ENCODE results near the gene NEGR1. TPM values are rescaled to one million over a fixed set of nuclear protein-coding genes. Genes with fewer than 3 reads are reported as not detected.

The NEGR1 gene
- total and polyA plus RNA-seq, 7 donors = 1.3 to 10.2 (median 2.2) TPM

DNA sequence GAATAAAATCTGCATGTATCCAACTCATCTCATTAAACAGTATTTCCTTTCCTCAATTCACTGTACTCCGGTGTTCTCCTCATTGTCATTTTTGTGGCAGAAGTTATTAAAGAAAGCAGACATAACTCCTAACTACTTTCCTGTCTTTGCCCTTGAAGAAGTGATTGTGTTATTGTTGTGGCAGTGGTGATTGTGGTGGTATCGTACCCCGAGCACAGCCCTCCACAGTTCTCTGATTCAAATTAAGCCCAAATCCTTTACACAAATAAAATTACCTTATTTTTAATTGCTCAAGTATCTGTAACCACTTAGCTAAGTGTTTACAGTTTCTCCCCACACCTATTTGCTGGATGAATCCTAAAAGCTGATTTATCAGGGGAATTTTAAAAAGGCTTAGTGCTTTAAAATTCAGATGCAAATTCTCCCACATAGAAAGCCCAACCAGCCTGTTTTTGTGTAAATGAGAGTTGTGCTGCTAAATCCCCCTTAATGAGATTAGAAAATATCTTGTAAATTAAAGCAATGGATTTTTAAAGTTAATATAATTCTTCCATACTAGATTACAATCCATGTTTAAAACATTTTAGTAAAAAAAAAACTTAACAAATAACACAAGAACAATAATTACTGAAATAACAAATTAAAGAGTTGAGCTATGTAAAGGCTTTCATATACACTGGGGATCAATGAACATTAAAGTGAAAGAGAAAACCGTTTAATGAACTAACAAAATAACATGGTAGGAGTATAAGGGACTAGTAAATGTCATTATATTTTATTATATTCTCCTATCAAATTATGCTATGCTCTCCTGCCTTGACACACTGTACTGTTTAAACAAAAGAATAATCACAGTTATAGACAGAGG, 259.0 kb downstream of the NEGR1 start:
- intact Hi-C loops (cut with DNase I) = no loop called here
- Histone ChIP-seq H3K9me3 (no peaks in the 10 kb centered on the region), H3K27ac (no peak overlapping the region), H3K27me3 (ENCODE audit: insufficient read depth in 3 of 3, low read length in 2 of 3) (no peaks in the 10 kb centered on the region), H3K4me3 (no peak overlapping the region), H3K36me3 (ENCODE audit: insufficient read depth in 1 of 2, low read depth in 1 of 2) (no peaks in the 10 kb centered on the region), H3K4me1 (no peaks in the 10 kb centered on the region)
- WGBS, 3 donors = 55 to 67% (median 57%) methylated on average over 4 of the region's 4 CpGs
- DNase-seq = no peak
- no peak for ATAC-seq
- TF ChIP-seq, protein P1, sequence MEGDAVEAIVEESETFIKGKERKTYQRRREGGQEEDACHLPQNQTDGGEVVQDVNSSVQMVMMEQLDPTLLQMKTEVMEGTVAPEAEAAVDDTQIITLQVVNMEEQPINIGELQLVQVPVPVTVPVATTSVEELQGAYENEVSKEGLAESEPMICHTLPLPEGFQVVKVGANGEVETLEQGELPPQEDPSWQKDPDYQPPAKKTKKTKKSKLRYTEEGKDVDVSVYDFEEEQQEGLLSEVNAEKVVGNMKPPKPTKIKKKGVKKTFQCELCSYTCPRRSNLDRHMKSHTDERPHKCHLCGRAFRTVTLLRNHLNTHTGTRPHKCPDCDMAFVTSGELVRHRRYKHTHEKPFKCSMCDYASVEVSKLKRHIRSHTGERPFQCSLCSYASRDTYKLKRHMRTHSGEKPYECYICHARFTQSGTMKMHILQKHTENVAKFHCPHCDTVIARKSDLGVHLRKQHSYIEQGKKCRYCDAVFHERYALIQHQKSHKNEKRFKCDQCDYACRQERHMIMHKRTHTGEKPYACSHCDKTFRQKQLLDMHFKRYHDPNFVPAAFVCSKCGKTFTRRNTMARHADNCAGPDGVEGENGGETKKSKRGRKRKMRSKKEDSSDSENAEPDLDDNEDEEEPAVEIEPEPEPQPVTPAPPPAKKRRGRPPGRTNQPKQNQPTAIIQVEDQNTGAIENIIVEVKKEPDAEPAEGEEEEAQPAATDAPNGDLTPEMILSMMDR (IDR thresholded peaks at IDR 0.05) = no peak

DNA sequence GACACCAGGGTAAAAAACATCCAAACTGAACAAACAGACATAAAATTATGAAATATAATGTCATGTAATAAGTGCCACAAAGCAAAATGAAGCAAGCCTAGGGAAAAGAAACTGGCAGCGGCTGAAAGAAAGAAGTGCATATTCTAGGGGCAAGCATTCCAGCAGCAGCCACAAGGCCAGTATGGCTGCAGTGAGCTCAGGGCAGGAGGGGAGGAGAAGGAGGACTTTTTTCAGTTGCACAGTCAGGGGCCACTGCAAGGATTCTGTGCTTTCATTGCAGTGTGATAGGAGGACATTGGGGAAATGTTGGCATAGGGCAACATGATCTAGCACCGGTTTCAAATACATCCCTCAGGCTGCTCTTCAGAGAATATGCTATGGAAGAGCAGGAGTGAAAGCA, 263.8 kb downstream of the NEGR1 start:
- Histone ChIP-seq H3K9me3 (no peaks in the 10 kb centered on the region), H3K4me3 (no peak overlapping the region), H3K36me3 (ENCODE audit: insufficient read depth in 1 of 2, low read depth in 1 of 2) (no peaks in the 10 kb centered on the region), H3K4me1 (no peaks in the 10 kb centered on the region), H3K27ac (no peak overlapping the region), H3K27me3 (ENCODE audit: insufficient read depth in 3 of 3, low read length in 2 of 3) (no peaks in the 10 kb centered on the region)
- intact Hi-C loops (cut with DNase I) = no loop called here
- WGBS, 3 donors = 90 to 92% (median 92%) methylated on average over 2 of the region's 2 CpGs
- TF ChIP-seq, protein P1 (IDR thresholded peaks at IDR 0.05) = no peak
- no peak for ATAC-seq
- DNase-seq = no peak

DNA sequence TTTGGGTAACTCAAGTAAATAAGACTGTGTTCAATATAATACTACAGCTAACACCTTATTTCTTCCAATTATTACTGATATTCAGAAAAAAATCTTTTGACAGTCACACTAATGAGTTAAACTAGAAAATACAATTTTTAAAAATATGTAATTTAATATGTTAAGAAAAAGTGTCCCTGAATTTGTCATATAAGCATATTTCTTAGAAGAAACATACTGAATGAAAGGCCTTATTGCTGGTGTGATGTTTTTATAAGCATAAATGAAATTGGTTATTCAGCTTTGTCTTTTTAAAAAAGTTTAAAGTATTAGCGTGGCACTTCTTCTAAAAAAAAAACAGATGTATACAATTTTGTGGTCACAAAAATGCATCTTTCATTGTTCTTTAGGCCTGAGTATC, 267.3 kb downstream of the NEGR1 start:
- intact Hi-C loops (cut with DNase I) = no loop called here
- no peak for ATAC-seq
- Histone ChIP-seq H3K4me3 (no peak overlapping the region), H3K36me3 (ENCODE audit: insufficient read depth in 1 of 2, low read depth in 1 of 2) (no peaks in the 10 kb centered on the region), H3K4me1 (no peaks in the 10 kb centered on the region), H3K27me3 (ENCODE audit: insufficient read depth in 3 of 3, low read length in 2 of 3) (no peaks in the 10 kb centered on the region), H3K9me3 (no peaks in the 10 kb centered on the region), H3K27ac (no peak overlapping the region)
- no peak for DNase-seq
- TF ChIP-seq, protein P1 (IDR thresholded peaks at IDR 0.05) = no peak
- 88 to 94% (median 91%) methylated on average over 1 of the region's 1 CpG for WGBS, 3 donors

DNA sequence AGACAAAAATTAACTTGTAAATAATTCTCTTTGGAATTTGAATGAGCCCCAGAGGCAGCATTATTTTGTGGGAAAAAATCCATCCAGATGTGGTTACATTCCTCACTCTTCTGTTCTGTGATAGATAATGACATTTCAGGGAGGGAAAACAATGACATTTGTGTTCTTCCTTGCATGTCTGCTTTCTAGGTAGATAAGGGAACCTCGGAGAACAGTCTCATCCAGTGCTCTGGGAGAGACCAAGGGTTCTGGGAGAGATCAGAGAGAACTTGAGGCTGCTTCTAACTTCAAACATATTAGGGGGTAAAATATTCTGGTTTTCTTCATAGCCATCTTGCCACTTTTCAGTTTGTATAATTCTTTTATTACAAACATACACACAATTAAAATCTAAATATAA, 269.2 kb downstream of the NEGR1 start:
- no peaks in the 10 kb centered on the region for H3K4me1 ChIP-seq
- 20 to 28% (median 23%) methylated on average over 1 of the region's 1 CpG for WGBS, 3 donors
- H3K36me3 ChIP-seq (ENCODE audit: insufficient read depth in 1 of 2, low read depth in 1 of 2) = no peaks in the 10 kb centered on the region
- H3K27me3 ChIP-seq (ENCODE audit: insufficient read depth in 3 of 3, low read length in 2 of 3) = no peaks in the 10 kb centered on the region
- TF ChIP-seq, protein P1 (IDR thresholded peaks at IDR 0.05) = no peak
- DNase-seq = no peak
- H3K4me3 ChIP-seq = no peak overlapping the region
- no peaks in the 10 kb centered on the region for H3K9me3 ChIP-seq
- no peak for ATAC-seq
- intact Hi-C loops (cut with DNase I) = no loop called here
- H3K27ac ChIP-seq = no peak overlapping the region

Data from psoas muscle (tissue), 8 donors.